ENCODE results near the gene PXK. TPM values are rescaled to one million over a fixed set of nuclear protein-coding genes. Genes with fewer than 3 reads are reported as not detected.

Gene PXK
- total and polyA plus RNA-seq, 10 of the 15 experiments (the other 5 are each of a cell fraction or from before 2014, with no cell fraction given) = 8.4 to 38.0 (median 27.6) TPM

DNA sequence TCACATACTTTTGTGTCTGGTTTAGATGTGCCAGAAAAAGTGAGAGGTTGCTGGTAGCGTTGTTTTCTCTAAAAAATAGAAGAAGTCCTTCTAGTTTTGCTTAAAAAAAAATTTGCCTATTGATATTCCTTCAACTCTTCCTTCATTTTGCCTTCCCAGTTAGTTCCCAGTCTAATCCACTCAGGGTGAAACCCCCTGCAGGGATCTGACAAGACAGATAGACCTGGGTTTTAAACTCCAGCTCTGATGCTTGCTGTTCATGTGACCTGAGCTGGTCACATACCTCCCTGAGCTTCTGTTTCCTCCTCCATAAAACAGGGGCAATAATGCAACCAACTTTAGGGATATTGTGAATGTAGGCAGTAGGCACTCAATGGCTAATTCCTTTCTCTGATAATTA, 140.6 kb downstream of the PXK start (continued):
- TF ChIP-seq CHD1 (IDR thresholded peaks at IDR 0.05; ENCODE audit: low read depth, low read length) (no peak), TAF1 (IDR thresholded peaks at IDR 0.05; ENCODE audit: borderline replicate concordance, low read depth, low read length) (no peak), CBX3 (IDR thresholded peaks at IDR 0.05; ENCODE audit: borderline replicate concordance, low read depth) (no peak), KDM1A (IDR thresholded peaks at IDR 0.05; ENCODE audit: borderline replicate concordance) (no peak), RFX5 (IDR thresholded peaks at IDR 0.05; ENCODE audit: low read depth, low read length) (no peak), HDGF (IDR thresholded peaks at IDR 0.05) (no peak)
- TF ChIP-seq, protein P1, sequence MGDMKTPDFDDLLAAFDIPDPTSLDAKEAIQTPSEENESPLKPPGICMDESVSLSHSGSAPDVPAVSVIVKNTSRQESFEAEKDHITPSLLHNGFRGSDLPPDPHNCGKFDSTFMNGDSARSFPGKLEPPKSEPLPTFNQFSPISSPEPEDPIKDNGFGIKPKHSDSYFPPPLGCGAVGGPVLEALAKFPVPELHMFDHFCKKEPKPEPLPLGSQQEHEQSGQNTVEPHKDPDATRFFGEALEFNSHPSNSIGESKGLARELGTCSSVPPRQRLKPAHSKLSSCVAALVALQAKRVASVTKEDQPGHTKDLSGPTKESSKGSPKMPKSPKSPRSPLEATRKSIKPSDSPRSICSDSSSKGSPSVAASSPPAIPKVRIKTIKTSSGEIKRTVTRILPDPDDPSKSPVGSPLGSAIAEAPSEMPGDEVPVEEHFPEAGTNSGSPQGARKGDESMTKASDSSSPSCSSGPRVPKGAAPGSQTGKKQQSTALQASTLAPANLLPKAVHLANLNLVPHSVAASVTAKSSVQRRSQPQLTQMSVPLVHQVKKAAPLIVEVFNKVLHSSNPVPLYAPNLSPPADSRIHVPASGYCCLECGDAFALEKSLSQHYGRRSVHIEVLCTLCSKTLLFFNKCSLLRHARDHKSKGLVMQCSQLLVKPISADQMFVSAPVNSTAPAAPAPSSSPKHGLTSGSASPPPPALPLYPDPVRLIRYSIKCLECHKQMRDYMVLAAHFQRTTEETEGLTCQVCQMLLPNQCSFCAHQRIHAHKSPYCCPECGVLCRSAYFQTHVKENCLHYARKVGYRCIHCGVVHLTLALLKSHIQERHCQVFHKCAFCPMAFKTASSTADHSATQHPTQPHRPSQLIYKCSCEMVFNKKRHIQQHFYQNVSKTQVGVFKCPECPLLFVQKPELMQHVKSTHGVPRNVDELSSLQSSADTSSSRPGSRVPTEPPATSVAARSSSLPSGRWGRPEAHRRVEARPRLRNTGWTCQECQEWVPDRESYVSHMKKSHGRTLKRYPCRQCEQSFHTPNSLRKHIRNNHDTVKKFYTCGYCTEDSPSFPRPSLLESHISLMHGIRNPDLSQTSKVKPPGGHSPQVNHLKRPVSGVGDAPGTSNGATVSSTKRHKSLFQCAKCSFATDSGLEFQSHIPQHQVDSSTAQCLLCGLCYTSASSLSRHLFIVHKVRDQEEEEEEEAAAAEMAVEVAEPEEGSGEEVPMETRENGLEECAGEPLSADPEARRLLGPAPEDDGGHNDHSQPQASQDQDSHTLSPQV (IDR thresholded peaks at IDR 0.05) = no peak
- TF ChIP-seq, protein P2, sequence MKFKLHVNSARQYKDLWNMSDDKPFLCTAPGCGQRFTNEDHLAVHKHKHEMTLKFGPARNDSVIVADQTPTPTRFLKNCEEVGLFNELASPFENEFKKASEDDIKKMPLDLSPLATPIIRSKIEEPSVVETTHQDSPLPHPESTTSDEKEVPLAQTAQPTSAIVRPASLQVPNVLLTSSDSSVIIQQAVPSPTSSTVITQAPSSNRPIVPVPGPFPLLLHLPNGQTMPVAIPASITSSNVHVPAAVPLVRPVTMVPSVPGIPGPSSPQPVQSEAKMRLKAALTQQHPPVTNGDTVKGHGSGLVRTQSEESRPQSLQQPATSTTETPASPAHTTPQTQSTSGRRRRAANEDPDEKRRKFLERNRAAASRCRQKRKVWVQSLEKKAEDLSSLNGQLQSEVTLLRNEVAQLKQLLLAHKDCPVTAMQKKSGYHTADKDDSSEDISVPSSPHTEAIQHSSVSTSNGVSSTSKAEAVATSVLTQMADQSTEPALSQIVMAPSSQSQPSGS (IDR thresholded peaks at IDR 0.05; ENCODE audit: low read length) = no peak
